BE2C (cell line): ENCODE measurements around the gene CNGB1.

Experiments used
- DNase-seq: peaks from one replicate; pipeline ENCODE4 v3.0.0-alpha.2; 2020
- H3K27me3 ChIP-seq: fragments of 250-450 bp; sonication (Bioruptor Pico); 2 replicates; pipeline ENCODE4 v1.5.1; 2020; ENCODE audit warnings: mild to moderate bottlenecking
- H3K36me3 ChIP-seq: fragments of 250-450 bp; sonication (Bioruptor Pico); 2 replicates; pipeline ENCODE4 v1.5.1; 2020; ENCODE audit warnings: mild to moderate bottlenecking
- H3K4me1 ChIP-seq: fragments of 250-450 bp; sonication (Bioruptor Pico); 2 replicates; pipeline ENCODE4 v1.5.1; 2020
- H3K4me3 ChIP-seq: 2 replicates; pipeline ENCODE4 v1.5.1; 2011; ENCODE audit warnings: low read depth, low read length
- H3K9me3 ChIP-seq: fragments of 250-450 bp; sonication (Bioruptor Pico); 2 replicates; pipeline ENCODE4 v1.5.1; 2020
- CTCF ChIP-seq: IDR thresholded peaks from 2 replicates; pipeline ENCODE4 v1.5.1; 2012; ENCODE audit warnings: mild to moderate bottlenecking, low read depth, low read length

The CNGB1 gene

DNA sequence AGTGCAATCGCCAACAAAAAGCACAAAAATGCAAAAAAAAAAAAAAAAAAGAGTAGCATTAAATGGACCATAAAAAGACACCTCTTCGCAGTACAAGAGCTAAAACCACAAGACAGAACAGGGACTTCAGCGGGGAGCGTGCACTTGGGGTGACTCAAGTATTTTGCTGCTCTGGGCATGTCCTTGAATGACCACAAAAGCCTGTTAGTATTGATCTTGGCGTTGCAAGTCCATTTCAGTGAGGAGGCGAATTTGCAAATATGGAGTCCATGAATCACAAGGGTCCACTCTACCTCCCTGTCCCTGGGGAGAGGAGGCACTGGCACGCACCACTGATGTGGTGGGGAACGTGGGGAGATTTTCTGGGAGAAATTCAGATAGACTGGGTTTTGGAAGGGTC, 78.9 kb downstream of the CNGB1 start:
- Histone ChIP-seq H3K27me3 (no peaks in the 10 kb centered on the region), H3K4me3 (no peak overlapping the region), H3K4me1 (no peaks in the 10 kb centered on the region), H3K36me3 (no peaks in the 10 kb centered on the region), H3K9me3 (no peaks in the 10 kb centered on the region)
- TF ChIP-seq CTCF = no peak
- DNase-seq = no peak

DNA sequence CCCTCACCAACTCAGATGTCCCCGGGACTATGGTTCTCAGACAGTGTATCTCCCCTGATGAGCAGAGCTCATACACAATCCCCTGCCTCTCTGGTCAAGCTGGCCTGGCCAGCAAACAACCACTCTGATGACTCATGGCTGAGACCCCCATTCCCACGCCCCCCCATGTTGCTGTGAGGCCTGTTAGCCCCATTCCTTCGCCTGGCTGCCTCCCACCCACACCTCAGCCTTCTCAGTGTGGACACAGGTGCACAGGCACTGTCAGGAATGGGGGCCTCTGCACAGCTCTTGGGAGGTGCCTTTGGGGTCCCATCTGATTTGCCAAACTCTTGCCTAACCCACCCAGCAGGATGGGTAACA, 80.2 kb downstream of the CNGB1 start:
- Histone ChIP-seq H3K9me3 (no peaks in the 10 kb centered on the region), H3K4me3 (no peak overlapping the region), H3K27me3 (no peaks in the 10 kb centered on the region), H3K4me1 (no peaks in the 10 kb centered on the region), H3K36me3 (no peaks in the 10 kb centered on the region)
- no peak for DNase-seq
- TF ChIP-seq CTCF = no peak

- no peak for DNase-seq
- H3K4me3 ChIP-seq = no peak overlapping the region
- H3K9me3 ChIP-seq = no peaks in the 10 kb centered on the region
- no peaks in the 10 kb centered on the region for H3K27me3 ChIP-seq
- no peaks in the 10 kb centered on the region for H3K36me3 ChIP-seq
- TF ChIP-seq CTCF = no peak
- H3K4me1 ChIP-seq = no peaks in the 10 kb centered on the region
Measured at GRCh38 chr16:57889960-57890751, 80.8 kb downstream of the CNGB1 start.

DNA sequence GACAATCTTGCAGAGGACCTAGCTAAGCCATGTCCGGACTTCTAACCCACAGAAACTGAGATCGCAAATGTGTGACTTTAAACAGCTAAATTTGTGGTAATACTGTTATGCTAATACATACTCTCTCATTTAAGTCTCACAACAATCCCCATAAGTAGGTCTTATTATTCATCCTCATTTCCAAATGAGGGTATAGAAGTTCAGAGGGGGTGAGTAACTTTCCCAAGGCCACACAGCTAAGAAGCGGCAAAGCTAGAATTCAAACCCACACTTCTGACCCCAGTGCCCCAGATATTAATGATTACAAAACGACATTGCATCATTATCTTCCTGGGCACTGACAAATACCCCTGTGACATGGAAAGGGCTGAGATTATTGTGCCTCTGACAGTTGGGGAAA, 81.4 kb downstream of the CNGB1 start:
- Histone ChIP-seq H3K4me3 (no peak overlapping the region), H3K27me3 (no peaks in the 10 kb centered on the region), H3K36me3 (no peaks in the 10 kb centered on the region), H3K9me3 (no peaks in the 10 kb centered on the region), H3K4me1 (no peaks in the 10 kb centered on the region)
- no peak for TF ChIP-seq CTCF
- no peak for DNase-seq

- H3K4me1 ChIP-seq = no peaks in the 10 kb centered on the region
- no peak overlapping the region for H3K4me3 ChIP-seq
- no peak for DNase-seq
- no peaks in the 10 kb centered on the region for H3K9me3 ChIP-seq
- no peak for TF ChIP-seq CTCF
- no peaks in the 10 kb centered on the region for H3K36me3 ChIP-seq
- H3K27me3 ChIP-seq = no peaks in the 10 kb centered on the region
Measured at GRCh38 chr16:57889111-57889510, 81.8 kb downstream of the CNGB1 start.

DNA sequence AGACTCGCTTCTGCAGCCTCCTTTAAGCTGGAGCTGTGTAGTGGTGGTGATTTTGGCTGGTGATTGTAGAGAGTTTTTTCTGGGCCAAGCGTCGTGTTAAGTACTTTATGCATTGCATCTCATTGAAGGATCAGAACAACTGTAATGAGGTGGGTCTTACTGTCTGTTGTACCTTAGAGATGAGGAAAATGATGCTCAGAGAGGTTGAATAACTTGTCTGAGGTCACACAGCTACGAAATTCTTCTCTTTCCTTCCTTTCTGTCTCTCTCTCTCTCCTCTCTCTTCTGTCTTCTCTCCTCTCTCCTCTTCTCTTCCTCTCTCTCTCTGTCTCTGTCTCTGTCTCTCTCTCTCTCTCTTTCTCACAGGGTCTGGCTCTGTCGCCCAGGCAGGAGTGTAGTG, 82.8 kb downstream of the CNGB1 start:
- H3K36me3 ChIP-seq = no peaks in the 10 kb centered on the region
- H3K9me3 ChIP-seq = no peaks in the 10 kb centered on the region
- no peaks in the 10 kb centered on the region for H3K4me1 ChIP-seq
- no peak for TF ChIP-seq CTCF
- H3K27me3 ChIP-seq = no peaks in the 10 kb centered on the region
- no peak overlapping the region for H3K4me3 ChIP-seq
- DNase-seq = no peak
